GM18861 (cell line): Measurements from ENCODE around the gene VTI1A.
"Not testable (repeated sequence)": the region's sequence is repeated elsewhere in the genome, so short reads cannot be mapped to it uniquely, and the experiment has no call there.

Source experiments
- ATAC-seq: cut with Tn5 transposase; IDR thresholded peaks from one replicate; pipeline ENCODE4 v1.9.1; 2021; ENCODE audit not compliant: unreplicated experiment

The VTI1A gene

GRCh38 chr10:112848868-112849430, 401.9 kb downstream of the VTI1A start:
- no peak for ATAC-seq

GRCh38 chr10:112849546-112849945, 402.5 kb downstream of the VTI1A start:
- no peak for ATAC-seq

DNA sequence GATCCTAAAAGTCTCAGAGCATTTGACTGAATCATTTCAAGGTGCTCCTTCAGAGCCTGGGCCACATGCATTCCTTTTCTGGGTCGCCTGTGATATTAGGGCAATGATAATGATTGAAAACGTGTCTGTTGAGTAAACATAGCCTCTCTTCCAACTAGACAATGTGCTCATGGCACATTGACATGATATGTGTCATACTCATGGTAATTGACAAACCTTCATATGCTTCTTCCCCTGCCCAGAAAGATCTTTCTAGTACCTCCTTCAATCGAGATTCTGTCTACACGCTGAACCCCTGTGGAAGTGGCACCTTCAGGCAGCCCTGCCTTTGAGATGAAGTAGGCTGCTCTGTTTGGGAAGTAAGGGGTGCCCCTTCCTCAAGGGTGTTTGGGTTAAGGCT, 404.2 kb downstream of the VTI1A start:
- ATAC-seq = no peak

DNA sequence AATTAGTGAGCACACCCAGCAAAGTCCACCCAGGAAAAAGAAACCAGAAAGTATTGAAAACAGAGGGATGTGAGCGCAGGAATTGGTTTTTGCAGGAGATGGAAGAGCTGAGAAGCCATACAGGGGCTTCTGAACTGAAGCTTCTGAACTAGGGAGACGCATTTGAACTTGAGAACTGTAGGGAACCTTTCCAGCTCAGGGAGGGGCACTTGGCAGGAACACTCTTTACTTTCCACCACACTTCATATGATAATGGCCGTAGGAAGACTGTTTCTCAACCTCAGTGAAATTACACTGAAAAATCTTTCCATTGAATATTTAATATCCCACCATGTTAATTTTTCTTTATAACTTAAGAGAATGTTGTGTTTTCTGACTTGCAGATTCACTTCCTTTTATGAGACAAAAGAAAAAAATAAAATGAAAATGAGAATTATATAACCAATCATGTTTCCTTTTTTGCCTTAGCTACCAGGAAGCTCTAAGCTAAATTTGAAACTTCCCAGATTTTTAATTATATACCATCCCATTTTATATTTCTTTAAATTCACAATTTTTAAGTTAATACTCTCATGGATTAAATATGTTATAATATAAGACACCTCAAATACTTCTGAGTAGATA, 404.7 kb downstream of the VTI1A start:
- no peak for ATAC-seq

GRCh38 chr10:112852306-112852705, 405.3 kb downstream of the VTI1A start:
- ATAC-seq = no peak

- ATAC-seq = no peak
Observed at GRCh38 chr10:112855134-112855533, 408.1 kb downstream of the VTI1A start.

DNA sequence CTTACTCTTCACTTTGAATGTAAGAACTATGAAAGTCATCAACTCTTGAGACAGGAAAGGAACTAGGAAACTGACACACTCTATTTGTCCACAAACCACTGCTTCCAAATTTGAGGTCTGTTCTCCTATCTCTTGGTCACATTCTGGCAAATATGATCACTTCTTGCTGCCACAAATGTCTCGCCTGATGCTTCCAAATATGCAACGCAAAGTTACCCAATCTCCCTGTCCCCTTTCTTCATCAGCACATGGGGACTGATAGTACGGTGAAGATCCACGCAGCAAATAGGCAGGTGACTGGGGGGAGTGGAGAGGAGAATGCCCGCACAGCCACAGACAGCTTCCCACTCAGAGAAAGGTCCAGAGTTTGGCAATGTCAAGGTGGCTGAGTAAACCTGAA, 410.5 kb downstream of the VTI1A start:
- ATAC-seq = no peak

- no peak for ATAC-seq
Observed at GRCh38 chr10:112858986-112859651, 412.1 kb downstream of the VTI1A start.

GRCh38 chr10:112859793-112860192, 412.8 kb downstream of the VTI1A start:
- no peak for ATAC-seq

DNA sequence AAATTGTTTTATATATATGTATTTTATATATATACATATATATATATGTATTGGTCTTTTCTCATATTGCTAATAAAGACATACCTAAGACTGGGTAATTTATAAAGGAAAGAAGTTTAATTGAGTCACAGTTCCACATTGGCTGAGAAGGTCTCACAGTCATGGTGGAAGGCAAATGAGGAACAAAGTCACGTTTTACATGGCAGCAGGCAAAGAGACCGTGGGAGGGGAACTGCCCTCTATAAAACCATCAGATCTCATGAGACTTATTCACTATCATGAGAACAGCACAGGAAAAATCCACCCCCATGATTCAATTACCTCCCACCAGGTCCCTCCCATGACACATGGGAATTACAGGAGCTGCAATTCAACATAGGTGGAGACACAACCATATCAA, 416.4 kb downstream of the VTI1A start:
- ATAC-seq = not testable (repeated sequence)
